Sigmoid colon (tissue), 7 donors: ENCODE data around the gene TIMP3. TPM values are rescaled to one million over a fixed set of nuclear protein-coding genes. Genes with fewer than 3 reads are reported as not detected.

Experiments used
- DNase-seq: peaks from one replicate; pipeline ENCODE4 v3.0.0-alpha.2; 2019
- H3K27ac ChIP-seq, 4 donors: fragments of 200-600 bp; sonication (generic); one replicate each; pipeline ENCODE4 v1.5.1; 2016 to 2019; ENCODE audit warnings: mild to moderate bottlenecking in 1 of 4
- H3K27me3 ChIP-seq, 3 donors: fragments of 200-600 bp; sonication (generic); one replicate each; pipeline ENCODE4 v1.5.1; 2019; ENCODE audit warnings: mild to moderate bottlenecking in 1 of 3
- H3K36me3 ChIP-seq, 4 donors: fragments of 200-600 bp; sonication (generic); one replicate each; pipeline ENCODE4 v1.5.1; 2016 to 2019
- H3K4me1 ChIP-seq, 4 donors: fragments of 200-600 bp; sonication (generic); one replicate each; pipeline ENCODE4 v1.5.1; 2017 to 2019
- H3K4me3 ChIP-seq, 4 donors: fragments of 200-600 bp; sonication (generic); one replicate each; pipeline ENCODE4 v1.5.1; 2017 to 2019; ENCODE audit warnings: mild to moderate bottlenecking in 2 of 4, moderate library complexity in 1 of 4
- H3K9me3 ChIP-seq, 4 donors: fragments of 200-600 bp in 3 of 4; sonication (generic) in 3 of 4; one replicate each; pipeline versions ENCODE4 v1.5.1 to v1.6.1; 2013 to 2019
- CTCF ChIP-seq, 4 experiments: fragments of 450-650 bp in 3 of 4; fragments of 200-600 bp in 1 of 4; IDR thresholded peaks; one replicate each; pipeline ENCODE4 v1.5.1; 2016 to 2019; ENCODE audit warnings: antibody characterized with exemption in 4 of 4, mild to moderate bottlenecking in 3 of 4, moderate library complexity in 2 of 4
- EP300 ChIP-seq, 4 donors: sonication (generic); formaldehyde crosslinking; IDR thresholded peaks; one replicate each; pipeline ENCODE4 v1.6.1; 2017; ENCODE audit warnings: antibody characterized with exemption in 4 of 4
- POLR2A ChIP-seq, 2 donors: fragments of 450-650 bp; IDR thresholded peaks; one replicate each; pipeline ENCODE4 v1.6.1; 2016; ENCODE audit warnings: antibody characterized with exemption in 2 of 2, mild to moderate bottlenecking in 2 of 2, moderate library complexity in 2 of 2
- POLR2AphosphoS5 ChIP-seq, 4 donors: sonication (generic); formaldehyde crosslinking; IDR thresholded peaks; one replicate each; pipeline ENCODE4 v1.6.1; 2017; ENCODE audit warnings: antibody characterized with exemption in 4 of 4
- WGBS, 2 donors: extraction: QIAGEN DNeasy Blood & Tissue Kit; methylation state at CpG; one replicate each; pipeline ENCODE4 v1.1.7; 2013; 5-methylcytosine and 5-hydroxymethylcytosine counted together
- intact Hi-C: fragments of 100-400 bp; cut with DNase I; formaldehyde crosslinking; loops from one replicate; pipeline ENCODE4 v1.15.1; 2023
- polyA plus RNA-seq, 3 donors: library from polyadenylated mRNA; stranded (reverse); fragments of 200-250 nt; gene quantifications; one replicate each; pipeline ENCODE4 v1.2.3, GENCODE V29; 2013
- total RNA-seq, 4 donors: library from RNA; depleted of rRNA; stranded (reverse); fragments of >200 nt; gene quantifications; one replicate each; pipeline ENCODE4 v1.1.0, GENCODE V29; 2016
- donor health status: healthy with polysubstance abuse.
- donor health status: Bipolar disorder and iron deficiency.
- donor health status: healthy.

Gene TIMP3
- total and polyA plus RNA-seq, 7 donors: 4.6 to 295 (median 120) TPM

- Histone ChIP-seq H3K9me3 (no peaks in the 10 kb centered on the region), H3K27me3 (no peaks in the 10 kb centered on the region), H3K27ac (peak overlapping the region; percentile 7 to 80 (median 70)), H3K36me3 (peaks cover 0 to 8% (median 2%) of the 10 kb centered on the region in 4 donors), H3K4me1 (peaks cover 0 to 80% (median 72%) of the 10 kb centered on the region in 4 donors), H3K4me3 (no peak overlapping the region)
- TF ChIP-seq EP300 (IDR thresholded peaks at IDR 0.05) (no peak), POLR2AphosphoS5 (IDR thresholded peaks at IDR 0.05) (peak in 1 of 4 donors; percentile 5), CTCF (IDR thresholded peaks at IDR 0.05) (no peak)
- 83 to 88% methylated on average over 5 of the region's 5 CpGs for WGBS, 2 donors
- peak; percentile 53 for DNase-seq
- intact Hi-C loops: no loop called here
These were observed 27.1 kb downstream of the TIMP3 start for GRCh38 chr22:32828561-32828960.

- no peak for TF ChIP-seq CTCF (IDR thresholded peaks at IDR 0.05)
- TF ChIP-seq POLR2AphosphoS5 (IDR thresholded peaks at IDR 0.05): no peak
- no peak for TF ChIP-seq POLR2A (IDR thresholded peaks at IDR 0.05)
- no peak for TF ChIP-seq EP300 (IDR thresholded peaks at IDR 0.05)
- DNase-seq: peak; percentile 64
- H3K36me3 ChIP-seq: peaks cover 0 to 8% (median 2%) of the 10 kb centered on the region in 4 donors
- intact Hi-C loops: no loop called here
- H3K4me3 ChIP-seq: no peak overlapping the region
- no peaks in the 10 kb centered on the region for H3K27me3 ChIP-seq
- WGBS, 2 donors: 91 to 96% methylated on average over 10 of the region's 10 CpGs
- peaks cover 0 to 73% (median 70%) of the 10 kb centered on the region in 4 donors for H3K4me1 ChIP-seq
- peak overlapping the region in 3 of 4 donors; percentile 46 to 80 (median 73) for H3K27ac ChIP-seq
- H3K9me3 ChIP-seq: no peaks in the 10 kb centered on the region
These were observed 27.9 kb downstream of the TIMP3 start for GRCh38 chr22:32829451-32829851.

GRCh38 chr22:32830473-32830872 is 29.0 kb downstream of the TIMP3 start:
- Histone ChIP-seq H3K27ac (peak overlapping the region; percentile 3 to 80 (median 60)), H3K4me3 (no peak overlapping the region), H3K9me3 (no peaks in the 10 kb centered on the region), H3K27me3 (no peaks in the 10 kb centered on the region), H3K36me3 (peaks cover 0 to 16% (median 2%) of the 10 kb centered on the region in 4 donors), H3K4me1 (peaks cover 0 to 68% (median 63%) of the 10 kb centered on the region in 4 donors)
- 88 to 89% methylated on average over 11 of the region's 11 CpGs for WGBS, 2 donors
- DNase-seq: peak; percentile 74
- intact Hi-C loops: no loop called here
- no peak for TF ChIP-seq POLR2A (IDR thresholded peaks at IDR 0.05)
- peak; percentile 6 to 35 (median 30) for TF ChIP-seq POLR2AphosphoS5 (IDR thresholded peaks at IDR 0.05)

- DNase-seq: peak; percentile 20
- intact Hi-C loops: no loop called here
- H3K27ac ChIP-seq: peak overlapping the region; percentile 3 to 80 (median 60)
- H3K4me3 ChIP-seq: no peak overlapping the region
- WGBS, 2 donors: 63 to 83% methylated on average over 2 of the region's 2 CpGs
- TF ChIP-seq EP300 (IDR thresholded peaks at IDR 0.05) (no peak), POLR2AphosphoS5 (IDR thresholded peaks at IDR 0.05) (no peak), CTCF (IDR thresholded peaks at IDR 0.05) (no peak)
- peaks cover 0 to 68% (median 60%) of the 10 kb centered on the region in 4 donors for H3K4me1 ChIP-seq
- no peaks in the 10 kb centered on the region for H3K27me3 ChIP-seq
- no peaks in the 10 kb centered on the region for H3K9me3 ChIP-seq
- peaks cover 0 to 16% (median 2%) of the 10 kb centered on the region in 4 donors for H3K36me3 ChIP-seq
These were observed 29.5 kb downstream of the TIMP3 start for GRCh38 chr22:32830957-32831356.

GRCh38 chr22:32831584-32831983 is 30.1 kb downstream of the TIMP3 start:
- H3K36me3 ChIP-seq: peaks cover 0 to 16% (median 2%) of the 10 kb centered on the region in 4 donors

More at GRCh38 chr22:32831584-32831983, 30.1 kb downstream of the TIMP3 start:
- TF ChIP-seq POLR2A (IDR thresholded peaks at IDR 0.05) (no peak), CTCF (IDR thresholded peaks at IDR 0.05) (no peak), POLR2AphosphoS5 (IDR thresholded peaks at IDR 0.05) (no peak), EP300 (IDR thresholded peaks at IDR 0.05) (no peak)
- intact Hi-C loops: no loop called here
- Histone ChIP-seq H3K9me3 (no peaks in the 10 kb centered on the region), H3K4me1 (peaks cover 0 to 67% (median 60%) of the 10 kb centered on the region in 4 donors), H3K27me3 (no peaks in the 10 kb centered on the region), H3K27ac (peak overlapping the region; percentile 3 to 80 (median 60)), H3K4me3 (no peak overlapping the region)
- peak; percentile 51 for DNase-seq
- 64 to 83% methylated on average over 3 of the region's 3 CpGs for WGBS, 2 donors
